Transverse colon (tissue), 4 donors: Measurements from ENCODE around the gene BBIP1.

Source experiments
- POLR2A ChIP-seq: fragments of 450-650 bp; IDR thresholded peaks from one replicate; pipeline ENCODE4 v1.6.1; 2016; ENCODE audit warnings: antibody characterized with exemption, mild to moderate bottlenecking, moderate library complexity
- POLR2AphosphoS5 ChIP-seq, 3 donors: sonication (generic); formaldehyde crosslinking; IDR thresholded peaks; one replicate each; pipeline ENCODE4 v1.6.1; 2016; ENCODE audit warnings: antibody characterized with exemption in 3 of 3
- TF ChIP-seq, protein P1 (sequence below), 5 experiments: fragments of 200-600 bp in 3 of 5; fragments of 450-650 bp in 2 of 5; sonication (generic) in 3 of 5; IDR thresholded peaks; 1 replicate in 2 of 5; 2 replicates in 3 of 5; pipeline ENCODE4 v1.5.1; 2016 to 2017; ENCODE audit warnings: antibody characterized with exemption in 5 of 5, inconsistent platforms in 3 of 5, mild to moderate bottlenecking in 2 of 5, moderate library complexity in 1 of 5

DNA sequence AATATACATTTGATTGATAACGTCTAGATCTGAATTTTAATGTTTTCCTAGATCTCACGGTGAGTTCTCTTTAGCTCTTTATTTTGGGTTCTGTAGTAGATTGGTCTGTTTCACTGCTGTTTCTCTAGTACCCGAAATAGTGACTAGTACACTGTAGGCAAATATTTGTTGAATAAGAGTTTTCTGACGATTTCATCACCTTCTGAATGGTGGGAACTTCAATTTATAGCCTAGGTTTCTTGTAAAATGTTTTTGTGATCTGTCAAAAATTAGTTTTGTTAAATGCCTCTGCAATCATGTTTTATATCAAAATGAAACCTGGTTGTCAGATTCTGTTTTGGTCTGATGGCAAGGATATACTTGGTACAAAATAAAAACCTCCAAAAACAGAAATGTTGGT is 37.1 kb downstream of the BBIP1 start:
- TF ChIP-seq, protein P1, sequence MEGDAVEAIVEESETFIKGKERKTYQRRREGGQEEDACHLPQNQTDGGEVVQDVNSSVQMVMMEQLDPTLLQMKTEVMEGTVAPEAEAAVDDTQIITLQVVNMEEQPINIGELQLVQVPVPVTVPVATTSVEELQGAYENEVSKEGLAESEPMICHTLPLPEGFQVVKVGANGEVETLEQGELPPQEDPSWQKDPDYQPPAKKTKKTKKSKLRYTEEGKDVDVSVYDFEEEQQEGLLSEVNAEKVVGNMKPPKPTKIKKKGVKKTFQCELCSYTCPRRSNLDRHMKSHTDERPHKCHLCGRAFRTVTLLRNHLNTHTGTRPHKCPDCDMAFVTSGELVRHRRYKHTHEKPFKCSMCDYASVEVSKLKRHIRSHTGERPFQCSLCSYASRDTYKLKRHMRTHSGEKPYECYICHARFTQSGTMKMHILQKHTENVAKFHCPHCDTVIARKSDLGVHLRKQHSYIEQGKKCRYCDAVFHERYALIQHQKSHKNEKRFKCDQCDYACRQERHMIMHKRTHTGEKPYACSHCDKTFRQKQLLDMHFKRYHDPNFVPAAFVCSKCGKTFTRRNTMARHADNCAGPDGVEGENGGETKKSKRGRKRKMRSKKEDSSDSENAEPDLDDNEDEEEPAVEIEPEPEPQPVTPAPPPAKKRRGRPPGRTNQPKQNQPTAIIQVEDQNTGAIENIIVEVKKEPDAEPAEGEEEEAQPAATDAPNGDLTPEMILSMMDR (IDR thresholded peaks at IDR 0.05): no peak
- TF ChIP-seq POLR2A: no peak
- TF ChIP-seq POLR2AphosphoS5 (IDR thresholded peaks at IDR 0.05): peak in 1 of 3 donors; percentile 4
